ENCODE measurements around the gene PTGR1.

DNA sequence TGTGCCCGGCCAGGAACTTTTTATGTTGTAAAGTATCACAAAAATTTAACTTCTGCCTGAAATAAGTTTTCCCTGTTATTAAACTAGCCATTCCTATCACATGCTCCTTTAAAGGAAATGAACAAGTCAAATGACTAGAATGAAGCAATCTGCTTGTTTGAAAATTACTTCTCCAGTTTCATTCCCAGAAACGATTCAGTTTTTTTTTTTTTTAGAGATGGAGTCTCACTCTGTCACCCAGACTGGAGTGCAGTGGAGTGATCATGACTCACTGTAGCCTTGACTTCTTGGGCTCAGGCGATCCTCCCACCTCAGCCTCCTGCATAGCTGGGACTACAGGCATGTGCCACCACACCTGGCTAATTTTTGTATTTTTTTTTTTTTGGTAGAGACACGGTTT is 48.6 kb upstream of the PTGR1 start:
- TF ChIP-seq, protein P1, sequence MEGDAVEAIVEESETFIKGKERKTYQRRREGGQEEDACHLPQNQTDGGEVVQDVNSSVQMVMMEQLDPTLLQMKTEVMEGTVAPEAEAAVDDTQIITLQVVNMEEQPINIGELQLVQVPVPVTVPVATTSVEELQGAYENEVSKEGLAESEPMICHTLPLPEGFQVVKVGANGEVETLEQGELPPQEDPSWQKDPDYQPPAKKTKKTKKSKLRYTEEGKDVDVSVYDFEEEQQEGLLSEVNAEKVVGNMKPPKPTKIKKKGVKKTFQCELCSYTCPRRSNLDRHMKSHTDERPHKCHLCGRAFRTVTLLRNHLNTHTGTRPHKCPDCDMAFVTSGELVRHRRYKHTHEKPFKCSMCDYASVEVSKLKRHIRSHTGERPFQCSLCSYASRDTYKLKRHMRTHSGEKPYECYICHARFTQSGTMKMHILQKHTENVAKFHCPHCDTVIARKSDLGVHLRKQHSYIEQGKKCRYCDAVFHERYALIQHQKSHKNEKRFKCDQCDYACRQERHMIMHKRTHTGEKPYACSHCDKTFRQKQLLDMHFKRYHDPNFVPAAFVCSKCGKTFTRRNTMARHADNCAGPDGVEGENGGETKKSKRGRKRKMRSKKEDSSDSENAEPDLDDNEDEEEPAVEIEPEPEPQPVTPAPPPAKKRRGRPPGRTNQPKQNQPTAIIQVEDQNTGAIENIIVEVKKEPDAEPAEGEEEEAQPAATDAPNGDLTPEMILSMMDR (conservative IDR thresholded peaks at IDR 0.05; ENCODE audit: low read depth in 2 of 2) = no peak
- no peak for TF ChIP-seq NANOG (IDR thresholded peaks at IDR 0.05; ENCODE audit: borderline replicate concordance)
- TF ChIP-seq, protein P2, sequence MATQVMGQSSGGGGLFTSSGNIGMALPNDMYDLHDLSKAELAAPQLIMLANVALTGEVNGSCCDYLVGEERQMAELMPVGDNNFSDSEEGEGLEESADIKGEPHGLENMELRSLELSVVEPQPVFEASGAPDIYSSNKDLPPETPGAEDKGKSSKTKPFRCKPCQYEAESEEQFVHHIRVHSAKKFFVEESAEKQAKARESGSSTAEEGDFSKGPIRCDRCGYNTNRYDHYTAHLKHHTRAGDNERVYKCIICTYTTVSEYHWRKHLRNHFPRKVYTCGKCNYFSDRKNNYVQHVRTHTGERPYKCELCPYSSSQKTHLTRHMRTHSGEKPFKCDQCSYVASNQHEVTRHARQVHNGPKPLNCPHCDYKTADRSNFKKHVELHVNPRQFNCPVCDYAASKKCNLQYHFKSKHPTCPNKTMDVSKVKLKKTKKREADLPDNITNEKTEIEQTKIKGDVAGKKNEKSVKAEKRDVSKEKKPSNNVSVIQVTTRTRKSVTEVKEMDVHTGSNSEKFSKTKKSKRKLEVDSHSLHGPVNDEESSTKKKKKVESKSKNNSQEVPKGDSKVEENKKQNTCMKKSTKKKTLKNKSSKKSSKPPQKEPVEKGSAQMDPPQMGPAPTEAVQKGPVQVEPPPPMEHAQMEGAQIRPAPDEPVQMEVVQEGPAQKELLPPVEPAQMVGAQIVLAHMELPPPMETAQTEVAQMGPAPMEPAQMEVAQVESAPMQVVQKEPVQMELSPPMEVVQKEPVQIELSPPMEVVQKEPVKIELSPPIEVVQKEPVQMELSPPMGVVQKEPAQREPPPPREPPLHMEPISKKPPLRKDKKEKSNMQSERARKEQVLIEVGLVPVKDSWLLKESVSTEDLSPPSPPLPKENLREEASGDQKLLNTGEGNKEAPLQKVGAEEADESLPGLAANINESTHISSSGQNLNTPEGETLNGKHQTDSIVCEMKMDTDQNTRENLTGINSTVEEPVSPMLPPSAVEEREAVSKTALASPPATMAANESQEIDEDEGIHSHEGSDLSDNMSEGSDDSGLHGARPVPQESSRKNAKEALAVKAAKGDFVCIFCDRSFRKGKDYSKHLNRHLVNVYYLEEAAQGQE (IDR thresholded peaks at IDR 0.05; ENCODE audit: unreplicated experiment) = no peak

All from GM23338 (cell line).